CD14-positive monocyte (primary cell): ENCODE results near the gene APLF. TPM values are rescaled to one million over a fixed set of nuclear protein-coding genes. Genes with fewer than 3 reads are reported as not detected.

ENCODE experiments used
- DNase-seq, 3 donors: peaks; one replicate each; pipeline ENCODE4 v3.0.0-alpha.2; 2011 to 2022
- H2AFZ ChIP-seq: 2 replicates; pipeline ENCODE4 v1.6.0; 2012; ENCODE audit warnings: mild to moderate bottlenecking, low read depth, low read length, inconsistent platforms; ENCODE audit not compliant: insufficient read depth, poor library complexity, severe bottlenecking
- H3K27ac ChIP-seq, 2 donors: 1 replicate in 1 of 2; 2 replicates in 1 of 2; pipeline ENCODE4 v1.5.1; 2012 to 2013; ENCODE audit warnings: low read length in 2 of 2, control low read depth in 1 of 2, inconsistent platforms in 1 of 2, low read depth in 1 of 2, mild to moderate bottlenecking in 1 of 2
- H3K27me3 ChIP-seq, 2 donors: one replicate each; pipeline versions ENCODE4 v1.6.0 to v1.6.1; 2011 to 2013; ENCODE audit warnings: low read length in 2 of 2; ENCODE audit not compliant: control insufficient read depth in 2 of 2, insufficient read depth in 2 of 2
- H3K36me3 ChIP-seq, 2 donors: replicated peaks in 1 of 2; 1 replicate in 1 of 2; 2 replicates in 1 of 2; pipeline versions ENCODE4 v1.5.1 to v1.6.1; 2012 to 2013; ENCODE audit warnings: low read length in 2 of 2, control low read depth in 1 of 2, inconsistent platforms in 1 of 2, mild to moderate bottlenecking in 1 of 2; ENCODE audit not compliant: insufficient read depth in 2 of 2, control insufficient read depth in 1 of 2
- H3K4me1 ChIP-seq, 2 donors: 1 replicate in 1 of 2; 2 replicates in 1 of 2; pipeline versions ENCODE4 v1.5.1 to v1.6.1; 2012 to 2013; ENCODE audit warnings: low read length in 2 of 2, control low read depth in 1 of 2, inconsistent platforms in 1 of 2, mild to moderate bottlenecking in 1 of 2, moderate library complexity in 1 of 2; ENCODE audit not compliant: insufficient read depth in 2 of 2, control insufficient read depth in 1 of 2
- H3K4me2 ChIP-seq: replicated peaks from 2 replicates; pipeline ENCODE3; 2012; ENCODE audit warnings: low read length, moderate library complexity, mild to moderate bottlenecking; ENCODE audit not compliant: poor library complexity, severe bottlenecking; ENCODE audit errors: extremely low read depth
- H3K4me3 ChIP-seq, 3 experiments: fragments of 200-600 bp in 1 of 3; sonication (generic) in 1 of 3; replicated peaks in 1 of 3; 1 replicate in 2 of 3; 2 replicates in 1 of 3; pipeline ENCODE4 v1.5.1; 2011 to 2013; ENCODE audit warnings: low read length in 3 of 3, mild to moderate bottlenecking in 3 of 3, control low read depth in 2 of 3, low read depth in 2 of 3, inconsistent platforms in 1 of 3, moderate library complexity in 1 of 3
- H3K79me2 ChIP-seq: 2 replicates; pipeline ENCODE4 v1.6.0; 2012; ENCODE audit warnings: mild to moderate bottlenecking, control low read depth, inconsistent platforms, low read length, moderate library complexity; ENCODE audit not compliant: insufficient read depth
- H3K9ac ChIP-seq: 2 replicates; pipeline ENCODE4 v1.6.0; 2017; ENCODE audit warnings: low read length, mild to moderate bottlenecking; ENCODE audit not compliant: insufficient read depth, poor library complexity, severe bottlenecking
- H3K9me3 ChIP-seq, 2 donors: replicated peaks in 1 of 2; 1 replicate in 1 of 2; 2 replicates in 1 of 2; pipeline versions ENCODE4 v1.5.1 to v1.6.1; 2012 to 2013; ENCODE audit warnings: low read length in 2 of 2, control low read depth in 1 of 2; ENCODE audit not compliant: control insufficient read depth in 1 of 2, insufficient read depth in 1 of 2
- H4K20me1 ChIP-seq: 2 replicates; pipeline ENCODE4 v1.6.0; 2012; ENCODE audit warnings: mild to moderate bottlenecking, low read length, control low read depth, moderate library complexity; ENCODE audit not compliant: insufficient read depth
- H3K27ac Mint-ChIP-seq, 7 donors: one replicate each; pipeline ENCODE4 v1.8.0; 2020; ENCODE audit warnings: mild to moderate bottlenecking in 7 of 7, mixed read lengths in 7 of 7, moderate library complexity in 6 of 7, inconsistent platforms in 2 of 7
- H3K27me3 Mint-ChIP-seq, 3 donors: one replicate each; pipeline ENCODE4 v1.8.0; 2021 to 2022; ENCODE audit warnings: low read depth in 3 of 3, mild to moderate bottlenecking in 3 of 3, mixed read lengths in 3 of 3, moderate library complexity in 3 of 3, inconsistent platforms in 1 of 3
- H3K36me3 Mint-ChIP-seq, 2 donors: one replicate each; pipeline ENCODE4 v1.8.0; 2020; ENCODE audit warnings: mixed read lengths in 2 of 2, inconsistent platforms in 1 of 2, mild to moderate bottlenecking in 1 of 2
- H3K4me1 Mint-ChIP-seq: one replicate; pipeline ENCODE4 v1.8.0; 2020; ENCODE audit warnings: mild to moderate bottlenecking, mixed read lengths
- H3K4me3 Mint-ChIP-seq, 2 donors: one replicate each; pipeline ENCODE4 v1.8.0; 2020; ENCODE audit warnings: mild to moderate bottlenecking in 2 of 2, mixed read lengths in 2 of 2, moderate library complexity in 1 of 2
- H3K9me3 Mint-ChIP-seq, 7 donors: one replicate each; pipeline ENCODE4 v1.8.0; 2020 to 2022; ENCODE audit warnings: mixed read lengths in 7 of 7, mild to moderate bottlenecking in 6 of 7, moderate library complexity in 6 of 7, inconsistent platforms in 2 of 7
- CTCF ChIP-seq: fragments of 200-600 bp; IDR thresholded peaks from one replicate; pipeline ENCODE4 v1.8.0; 2022; ENCODE audit warnings: antibody characterized with exemption, mild to moderate bottlenecking
- WGBS: methylation state at CpG from one replicate; pipeline ENCODE4 v1.1.5; 2013; ENCODE audit warnings: missing lambda C conversion rate; ENCODE audit not compliant: insufficient coverage; 5-methylcytosine and 5-hydroxymethylcytosine counted together
- intact Hi-C, 2 donors: fragments of 100-400 bp; cut with micrococcal nuclease; formaldehyde crosslinking; loops; one replicate each; pipeline versions ENCODE4 v1.15.0 to v1.15.1; 2023
- polyA plus RNA-seq, 3 donors: library from polyadenylated mRNA; depleted of rRNA in 1 of 3; unstranded in 2 of 3; stranded (reverse) in 1 of 3; fragments of 300-500 nt in 2 of 3; fragments of >200 nt in 1 of 3; fragmentation: Illumina TruSeq in 2 of 3; gene quantifications; 1 replicate in 2 of 3; 2 replicates in 1 of 3; pipeline ENCODE4 v1.2.3, GENCODE V29; 2012 to 2021

APLF gene
- polyA plus RNA-seq, 3 donors: 0.77 to 1.8 (median 1.2) TPM

- DNase-seq: no peak
- Histone ChIP-seq H3K27me3 (no peaks in the 10 kb centered on the region), H3K79me2 (peaks cover 12% of the 10 kb centered on the region), H3K27ac (no peak overlapping the region), H3K9ac (no peak overlapping the region), H3K36me3 (no peaks in the 10 kb centered on the region), H3K9me3 (no peaks in the 10 kb centered on the region), H3K4me2 (no peak overlapping the region), H2AFZ (no peak overlapping the region), H3K4me3 (no peak overlapping the region), H3K4me1 (peaks cover 20 to 29% of the 10 kb centered on the region in 2 donors), H4K20me1 (no peaks in the 10 kb centered on the region)
- TF ChIP-seq CTCF: no peak
- peaks cover 4 to 6% of the 10 kb centered on the region in 2 donors for H3K36me3 Mint-ChIP-seq
- H3K4me1 Mint-ChIP-seq: peaks cover 27% of the 10 kb centered on the region
- WGBS: 100% methylated on average over 4 of the region's 5 CpGs
- no peaks in the 10 kb centered on the region for H3K9me3 Mint-ChIP-seq
- H3K4me3 Mint-ChIP-seq: no peak overlapping the region
- peak overlapping the region in 1 of 7 donors; percentile 11 for H3K27ac Mint-ChIP-seq
- intact Hi-C loops: loop anchor here (5.0 to 10.0 kb wide), 5 partner anchors 130 to 443 kb away; partner anchors contain the start of gene ARHGAP25 (in 1 of the 2)
- peaks cover 0 to 2% (median 1%) of the 10 kb centered on the region in 3 donors for H3K27me3 Mint-ChIP-seq
Measured at GRCh38 chr2:68464651-68465050, 2.7 kb upstream of the APLF start.

GRCh38 chr2:68465081-68465916, 2.1 kb upstream of the APLF start:
- H3K27me3 ChIP-seq: no peaks in the 10 kb centered on the region
- H3K79me2 ChIP-seq: peaks cover 12% of the 10 kb centered on the region
- no peak overlapping the region for H3K9ac ChIP-seq
- Mint-ChIP-seq H3K27me3 (peaks cover 0 to 2% (median 1%) of the 10 kb centered on the region in 3 donors), H3K9me3 (no peaks in the 10 kb centered on the region), H3K4me1 (peaks cover 29% of the 10 kb centered on the region), H3K36me3 (peaks cover 2 to 6% of the 10 kb centered on the region in 2 donors), H3K4me3 (no peak overlapping the region), H3K27ac (peak overlapping the region in 5 of 7 donors; percentile 11 to 96 (median 77))
- no peaks in the 10 kb centered on the region for H3K36me3 ChIP-seq
- no peak overlapping the region for H2AFZ ChIP-seq
- peak; percentile 41 to 67 (median 55) for DNase-seq
- WGBS: no CpG with 5 or more reads among the region's 7 CpGs
- intact Hi-C loops: loop anchor here (5.0 to 10.0 kb wide), 5 partner anchors 130 to 442 kb away; partner anchors contain the start of gene ARHGAP25 (in 1 of the 2)
- peak overlapping the region in 1 of 2 donors; percentile 89 for H3K27ac ChIP-seq
- no peaks in the 10 kb centered on the region for H3K9me3 ChIP-seq
- H3K4me1 ChIP-seq: peaks cover 20 to 29% of the 10 kb centered on the region in 2 donors
- H3K4me2 ChIP-seq: peak overlapping the region; percentile 100
- no peak for TF ChIP-seq CTCF
- H3K4me3 ChIP-seq: no peak overlapping the region
- H4K20me1 ChIP-seq: no peaks in the 10 kb centered on the region
